Gastroesophageal sphincter (tissue), 3 donors: ENCODE measurements around the gene DDX10.

Experiments
- EP300 ChIP-seq: sonication (generic); formaldehyde crosslinking; IDR thresholded peaks from one replicate; pipeline ENCODE4 v1.6.1; 2017; ENCODE audit warnings: antibody characterized with exemption, mild to moderate bottlenecking
- POLR2A ChIP-seq, 2 donors: fragments of 450-650 bp; IDR thresholded peaks; one replicate each; pipeline ENCODE4 v1.6.1; 2017; ENCODE audit warnings: antibody characterized with exemption in 2 of 2, mild to moderate bottlenecking in 2 of 2, moderate library complexity in 1 of 2
- POLR2AphosphoS5 ChIP-seq: sonication (generic); formaldehyde crosslinking; IDR thresholded peaks from one replicate; pipeline ENCODE4 v1.6.1; 2017; ENCODE audit warnings: antibody characterized with exemption
- TF ChIP-seq, protein P1 (sequence below), 4 experiments: fragments of 200-600 bp in 2 of 4; fragments of 450-650 bp in 2 of 4; sonication (generic) in 1 of 4; IDR thresholded peaks; one replicate each; pipeline ENCODE4 v1.5.1; 2017 to 2019; ENCODE audit warnings: antibody characterized with exemption in 4 of 4, mild to moderate bottlenecking in 2 of 4, moderate library complexity in 2 of 4

DNA sequence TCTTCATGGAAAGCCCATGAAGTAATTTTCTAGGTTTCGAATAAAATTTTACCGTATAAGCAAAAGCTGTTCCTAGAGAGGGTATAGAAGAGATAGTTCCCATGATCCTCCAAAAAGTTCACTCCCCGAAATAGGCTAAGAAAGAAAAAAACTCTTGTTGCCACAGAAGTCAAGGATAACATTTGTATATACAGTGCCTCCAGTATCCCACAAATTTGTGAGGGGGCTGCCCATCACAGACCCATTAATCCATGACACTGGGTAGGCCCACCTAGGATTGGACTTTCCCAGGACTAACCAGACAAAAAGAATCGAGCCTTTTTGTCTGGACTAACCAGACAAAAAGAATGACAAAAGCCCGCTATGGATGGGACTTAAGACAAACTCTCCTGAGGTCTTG lies 233.0 kb downstream of the DDX10 start:
- TF ChIP-seq POLR2A (IDR thresholded peaks at IDR 0.05) = no peak
- TF ChIP-seq, protein P1, sequence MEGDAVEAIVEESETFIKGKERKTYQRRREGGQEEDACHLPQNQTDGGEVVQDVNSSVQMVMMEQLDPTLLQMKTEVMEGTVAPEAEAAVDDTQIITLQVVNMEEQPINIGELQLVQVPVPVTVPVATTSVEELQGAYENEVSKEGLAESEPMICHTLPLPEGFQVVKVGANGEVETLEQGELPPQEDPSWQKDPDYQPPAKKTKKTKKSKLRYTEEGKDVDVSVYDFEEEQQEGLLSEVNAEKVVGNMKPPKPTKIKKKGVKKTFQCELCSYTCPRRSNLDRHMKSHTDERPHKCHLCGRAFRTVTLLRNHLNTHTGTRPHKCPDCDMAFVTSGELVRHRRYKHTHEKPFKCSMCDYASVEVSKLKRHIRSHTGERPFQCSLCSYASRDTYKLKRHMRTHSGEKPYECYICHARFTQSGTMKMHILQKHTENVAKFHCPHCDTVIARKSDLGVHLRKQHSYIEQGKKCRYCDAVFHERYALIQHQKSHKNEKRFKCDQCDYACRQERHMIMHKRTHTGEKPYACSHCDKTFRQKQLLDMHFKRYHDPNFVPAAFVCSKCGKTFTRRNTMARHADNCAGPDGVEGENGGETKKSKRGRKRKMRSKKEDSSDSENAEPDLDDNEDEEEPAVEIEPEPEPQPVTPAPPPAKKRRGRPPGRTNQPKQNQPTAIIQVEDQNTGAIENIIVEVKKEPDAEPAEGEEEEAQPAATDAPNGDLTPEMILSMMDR (IDR thresholded peaks at IDR 0.05) = no peak
- no peak for TF ChIP-seq EP300
- no peak for TF ChIP-seq POLR2AphosphoS5
